K562 (cell line): ENCODE measurements around the gene TNIP1. TPM values are rescaled to one million over a fixed set of nuclear protein-coding genes. Genes with fewer than 3 reads are reported as not detected.

Experiments used
- ATAC-seq: fragments of 200-7000 bp; cut with Tn5 transposase; 3 replicates; pipeline ENCODE4 v1.9.1; 2020; ENCODE audit warnings: moderate library complexity
- BruUV-seq: library from RNA; stranded (reverse); fragments of 400-500 nt; replicated peaks from 2 replicates; lab custom pipeline; 2021; lab: Mats Ljungman, UMichigan
- CTCF ChIA-PET: fragments of 300-600 bp; formaldehyde crosslinking; extraction: SDS; loops from one replicate; lab custom pipeline; 2021; ENCODE audit warnings: low intra/inter-chr PET ratio; lab: Yijun Ruan, JAX
- POLR2A ChIA-PET: fragments of 300-600, 350-650 bp; sonication (Branson Sonifier 250); formaldehyde crosslinking; extraction: SDS; loops from one replicate; lab custom pipeline; 2021; ENCODE audit warnings: antibody characterized with exemption, inconsistent platforms; lab: Yijun Ruan, JAX
- DNase-seq, 4 experiments: peaks; one replicate each; pipeline versions ENCODE4 v3.0.0 to v3.0.0-alpha.2; 2011 to 2018; ENCODE audit warnings: low spot score in 3 of 4, mixed read lengths in 3 of 4; ENCODE audit errors: extremely low read depth in 1 of 4
- FAIRE-seq: peaks from 2 replicates; lab custom pipeline; 2011; peaks lifted over from hg19 to GRCh38; lab: Jason Lieb, UNC
- H2AFZ ChIP-seq: 2 replicates; pipeline ENCODE4 v1.6.0; 2011; ENCODE audit warnings: low read depth, low read length, control low read depth, inconsistent platforms
- H3K27ac ChIP-seq: fragments of 200-600 bp; 3 replicates; pipeline ENCODE4 v1.8.0; 2011; ENCODE audit warnings: low read depth, mild to moderate bottlenecking, control low read depth, inconsistent platforms, low read length, moderate library complexity, mixed read lengths; ENCODE audit errors: extremely low read depth
- H3K27me3 ChIP-seq, 2 experiments: fragments of 300-600 bp in 1 of 2; 2 replicates in 1 of 2; 3 replicates in 1 of 2; pipeline versions ENCODE4 v1.6.0 to v1.8.0; 2011; ENCODE audit warnings: inconsistent platforms in 2 of 2, low read length in 2 of 2, mild to moderate bottlenecking in 1 of 2, mixed read lengths in 1 of 2, moderate library complexity in 1 of 2; ENCODE audit not compliant: control insufficient read depth in 2 of 2, insufficient read depth in 2 of 2
- H3K36me3 ChIP-seq: fragments of 300-600 bp; 3 replicates; pipeline ENCODE4 v1.8.0; 2011; ENCODE audit warnings: mild to moderate bottlenecking, low read length, inconsistent platforms; ENCODE audit not compliant: control insufficient read depth, insufficient read depth
- H3K4me1 ChIP-seq, 2 experiments: fragments of 200-600 bp in 1 of 2; replicated peaks in 1 of 2; 2 replicates in 1 of 2; 3 replicates in 1 of 2; pipeline versions ENCODE4 v1.5.1 to v1.8.0; 2011; ENCODE audit warnings: inconsistent platforms in 2 of 2, low read length in 2 of 2, mild to moderate bottlenecking in 1 of 2, mixed read lengths in 1 of 2, moderate library complexity in 1 of 2; ENCODE audit not compliant: control insufficient read depth in 2 of 2, insufficient read depth in 2 of 2
- H3K4me2 ChIP-seq: 2 replicates; pipeline ENCODE4 v1.6.1; 2011; ENCODE audit warnings: low read length, control low read depth, inconsistent platforms, mixed read lengths; ENCODE audit not compliant: insufficient read depth
- H3K4me3 ChIP-seq: fragments of 200-600 bp; sonication (generic), shearing (Covaris generic); 2 replicates; pipeline ENCODE4 v1.5.1; 2016; ENCODE audit warnings: control low read depth, inconsistent platforms
- H3K79me2 ChIP-seq: fragments of 200-600 bp; 3 replicates; pipeline ENCODE4 v1.8.0; 2011; ENCODE audit warnings: low read length, inconsistent platforms; ENCODE audit not compliant: control insufficient read depth, insufficient read depth
- H3K9ac ChIP-seq, 2 experiments: 2 replicates each; pipeline versions ENCODE4 v1.6.0 to v1.6.1; 2011; ENCODE audit warnings: low read depth in 2 of 2, low read length in 2 of 2, control low read depth in 1 of 2, inconsistent platforms in 1 of 2, mild to moderate bottlenecking in 1 of 2, mixed read lengths in 1 of 2; ENCODE audit not compliant: insufficient read depth in 1 of 2
- H3K9me1 ChIP-seq: one replicate; pipeline ENCODE4 v1.6.0; 2011; ENCODE audit warnings: inconsistent platforms, mild to moderate bottlenecking, low read length, moderate library complexity; ENCODE audit not compliant: control insufficient read depth, insufficient read depth
- H3K9me3 ChIP-seq: replicated peaks from 2 replicates; pipeline ENCODE4 v1.5.1; 2011; ENCODE audit warnings: low read depth, low read length, inconsistent platforms; ENCODE audit not compliant: control insufficient read depth, insufficient read depth
- H4K20me1 ChIP-seq: replicated peaks from 2 replicates; pipeline ENCODE4 v1.6.1; 2011; ENCODE audit warnings: low read length, inconsistent platforms, mixed read lengths; ENCODE audit not compliant: control insufficient read depth, insufficient read depth
- ERF ChIP-seq: fragments of 450-650 bp; formaldehyde crosslinking; IDR thresholded peaks from 2 replicates; pipeline ENCODE4 v1.4.0; 2020; ENCODE audit warnings: mild to moderate bottlenecking, mixed read lengths
- RAD21 ChIP-seq, 2 experiments: fragments of 250-450 bp in 1 of 2; fragments of 450-650 bp in 1 of 2; sonication (Bioruptor Pico) in 1 of 2; formaldehyde crosslinking in 1 of 2; IDR thresholded peaks in 1 of 2; conservative IDR thresholded peaks in 1 of 2; 2 replicates each; pipeline versions ENCODE4 v1.4.0 to v1.8.0; 2020 to 2022; ENCODE audit warnings: mild to moderate bottlenecking in 2 of 2, moderate library complexity in 1 of 2
- SAP30 ChIP-seq: fragments of 200-600 bp; sonication (generic); IDR thresholded peaks from 2 replicates; pipeline ENCODE4 v1.6.1; 2012; ENCODE audit warnings: borderline replicate concordance, low read depth, mild to moderate bottlenecking, moderate library complexity, low read length, control low read depth, inconsistent platforms; ENCODE audit not compliant: insufficient read depth, poor library complexity, severe bottlenecking
- TFAP4 ChIP-seq: sonication (generic); formaldehyde crosslinking; IDR thresholded peaks from 2 replicates; pipeline ENCODE4 v1.8.0; 2022; ENCODE audit warnings: missing genetic modification reagents, mild to moderate bottlenecking, moderate library complexity, borderline replicate concordance
- ZNF584 ChIP-seq: fragments of 200-800 bp; sonication (Bioruptor generic); IDR thresholded peaks from 2 replicates; pipeline ENCODE4 v1.6.1; 2016; ENCODE audit warnings: low read depth, mild to moderate bottlenecking, missing genetic modification characterization, missing compliant biosample characterization
- WGBS: fragments of 100-300 bp; shearing (Covaris generic); methylation state at CpG from one replicate; pipeline ENCODE4 v1.1.6; 2016; ENCODE audit warnings: low coverage, mixed read lengths; ENCODE audit not compliant: insufficient coverage; ENCODE audit errors: missing lambda C conversion rate; 5-methylcytosine and 5-hydroxymethylcytosine counted together
- in situ Hi-C: fragments of 300-500 bp; cut with MboI; formaldehyde crosslinking; loops from 4 replicates; pipeline ENCODE4 v1.15.0; 2018; ENCODE audit warnings: inconsistent platforms, mixed read lengths
- intact Hi-C: fragments of 100-400 bp; cut with micrococcal nuclease; formaldehyde crosslinking; loops from 2 replicates; pipeline ENCODE4 v1.14.2; 2022
- polyA plus RNA-seq, 8 experiments: library from polyadenylated mRNA; depleted of rRNA in 4 of 8; stranded (reverse) in 5 of 8; unstranded in 3 of 8; fragments of >200 nt; fragmentation: Nextera tagmentation in 2 of 8; fragmentation: Illumina TruSeq in 1 of 8; extraction: Ambion mirVana in 2 of 8; extraction: Trizol in 1 of 8; gene quantifications; 2 replicates each; pipeline versions ENCODE4 v1.2.1 to v1.2.3, GENCODE V29; 2011 to 2014; ENCODE audit warnings: inconsistent platforms in 1 of 8, missing spikeins in 1 of 8
- total RNA-seq, 7 experiments: library from RNA; depleted of rRNA in 6 of 7; stranded (reverse); fragments of >200 nt in 6 of 7; fragmentation: Illumina TruSeq in 2 of 7; extraction: Trizol in 2 of 7; gene quantifications; 2 replicates each; pipeline versions ENCODE4 v1.2.1 to v1.2.3, GENCODE V29; 2011 to 2021; ENCODE audit warnings: low replicate concordance in 1 of 7
- TF ChIP-seq, protein P1 (sequence below): fragments of 200-800 bp; sonication (Bioruptor generic); IDR thresholded peaks from 2 replicates; pipeline ENCODE4 v1.6.1; 2017; ENCODE audit warnings: missing genetic modification characterization, missing compliant biosample characterization
- TF ChIP-seq, protein P2 (sequence below): fragments of 450-650 bp; IDR thresholded peaks from 2 replicates; pipeline ENCODE4 v1.7.1; 2018; ENCODE audit warnings: mild to moderate bottlenecking, low read depth; ENCODE audit not compliant: partially characterized antibody

TNIP1 gene
- total and polyA plus RNA-seq, 9 of the 15 experiments (the other 6 are each of a cell fraction or from before 2014, with no cell fraction given): 0.46 to 41.0 (median 24.6) TPM

- peak in 1 of 2 experiments; percentile 17; a peak in 1 of 4 replicates for TF ChIP-seq RAD21 (CRISPR knock-in tag; conservative IDR thresholded peaks at IDR 0.05 in 1 of 2, IDR thresholded peaks at IDR 0.05 in 1 of 2)
These were observed 15.2 kb upstream of the TNIP1 start (continued) for GRCh38 chr5:151096001-151096373.

- WGBS: 50% methylated on average over 4 of the region's 5 CpGs
- H2AFZ ChIP-seq: peak overlapping the region; percentile 84
- ATAC-seq (no peak), FAIRE-seq (no peak), DNase-seq (peak in 3 of 4 experiments; percentile 19 to 30 (median 30))
- in situ Hi-C loops (no loop called here), intact Hi-C loops (no loop called here)
- no peaks in the 10 kb centered on the region for H3K9me3 ChIP-seq
- no peaks in the 10 kb centered on the region for H3K79me2 ChIP-seq
- no peak overlapping the region for H3K4me2 ChIP-seq
- H3K27ac ChIP-seq: no peak overlapping the region; the same call in 2 of the 3 replicates
- H3K4me1 ChIP-seq: peaks cover 30 to 59% of the 10 kb centered on the region in 2 experiments
- TF ChIP-seq ERF (CRISPR knock-in tag) (0 out of 2 replicates have a peak, but pooled peaks have one; percentile 16), TFAP4 (0 out of 2 replicates have a peak, but pooled peaks have one; percentile 13), ZNF584 (0 out of 2 replicates have a peak, but pooled peaks have one; percentile 30), SAP30 (no peak)
- TF ChIP-seq, protein P1, sequence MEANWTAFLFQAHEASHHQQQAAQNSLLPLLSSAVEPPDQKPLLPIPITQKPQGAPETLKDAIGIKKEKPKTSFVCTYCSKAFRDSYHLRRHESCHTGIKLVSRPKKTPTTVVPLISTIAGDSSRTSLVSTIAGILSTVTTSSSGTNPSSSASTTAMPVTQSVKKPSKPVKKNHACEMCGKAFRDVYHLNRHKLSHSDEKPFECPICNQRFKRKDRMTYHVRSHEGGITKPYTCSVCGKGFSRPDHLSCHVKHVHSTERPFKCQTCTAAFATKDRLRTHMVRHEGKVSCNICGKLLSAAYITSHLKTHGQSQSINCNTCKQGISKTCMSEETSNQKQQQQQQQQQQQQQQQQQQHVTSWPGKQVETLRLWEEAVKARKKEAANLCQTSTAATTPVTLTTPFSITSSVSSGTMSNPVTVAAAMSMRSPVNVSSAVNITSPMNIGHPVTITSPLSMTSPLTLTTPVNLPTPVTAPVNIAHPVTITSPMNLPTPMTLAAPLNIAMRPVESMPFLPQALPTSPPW (CRISPR knock-in tag): 0 out of 2 replicates have a peak, but pooled peaks have one; percentile 29
- TF ChIP-seq, protein P2, sequence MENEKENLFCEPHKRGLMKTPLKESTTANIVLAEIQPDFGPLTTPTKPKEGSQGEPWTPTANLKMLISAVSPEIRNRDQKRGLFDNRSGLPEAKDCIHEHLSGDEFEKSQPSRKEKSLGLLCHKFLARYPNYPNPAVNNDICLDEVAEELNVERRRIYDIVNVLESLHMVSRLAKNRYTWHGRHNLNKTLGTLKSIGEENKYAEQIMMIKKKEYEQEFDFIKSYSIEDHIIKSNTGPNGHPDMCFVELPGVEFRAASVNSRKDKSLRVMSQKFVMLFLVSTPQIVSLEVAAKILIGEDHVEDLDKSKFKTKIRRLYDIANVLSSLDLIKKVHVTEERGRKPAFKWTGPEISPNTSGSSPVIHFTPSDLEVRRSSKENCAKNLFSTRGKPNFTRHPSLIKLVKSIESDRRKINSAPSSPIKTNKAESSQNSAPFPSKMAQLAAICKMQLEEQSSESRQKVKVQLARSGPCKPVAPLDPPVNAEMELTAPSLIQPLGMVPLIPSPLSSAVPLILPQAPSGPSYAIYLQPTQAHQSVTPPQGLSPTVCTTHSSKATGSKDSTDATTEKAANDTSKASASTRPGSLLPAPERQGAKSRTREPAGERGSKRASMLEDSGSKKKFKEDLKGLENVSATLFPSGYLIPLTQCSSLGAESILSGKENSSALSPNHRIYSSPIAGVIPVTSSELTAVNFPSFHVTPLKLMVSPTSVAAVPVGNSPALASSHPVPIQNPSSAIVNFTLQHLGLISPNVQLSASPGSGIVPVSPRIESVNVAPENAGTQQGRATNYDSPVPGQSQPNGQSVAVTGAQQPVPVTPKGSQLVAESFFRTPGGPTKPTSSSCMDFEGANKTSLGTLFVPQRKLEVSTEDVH: no peak
- H3K27me3 ChIP-seq: no peaks in the 10 kb centered on the region; a peak in 1 of 5 replicates
- H3K4me3 ChIP-seq: no peak overlapping the region
- H3K36me3 ChIP-seq: no peaks in the 10 kb centered on the region
- CTCF ChIA-PET: interaction anchor here (1.5 kb wide), 1 partner anchor 20 kb away, joined by 3 read pairs; no protein-coding TSS in a partner anchor
- POLR2A ChIA-PET: interaction anchor here (0.9 to 1.5 kb wide), 2 partner anchors 8 to 14 kb away, joined by 4 to 6 read pairs; partner anchors contain the start of gene TNIP1
- no peaks in the 10 kb centered on the region for H3K9me1 ChIP-seq
- no TSS peak for BruUV-seq
- H4K20me1 ChIP-seq: no peaks in the 10 kb centered on the region
- peak overlapping the region in 1 of 2 experiments; percentile 5; a peak in 1 of 4 replicates for H3K9ac ChIP-seq
These were observed 14.6 kb upstream of the TNIP1 start for GRCh38 chr5:151095341-151096000.
